HG03575 (cell line): ENCODE data around the gene COX6B1.
"Not testable (repeated sequence)": the region's sequence is repeated elsewhere in the genome, so short reads cannot be mapped to it uniquely, and the experiment has no call there.

Experiments used
- ATAC-seq: cut with Tn5 transposase; IDR thresholded peaks from one replicate; pipeline ENCODE4 v1.9.1; 2021; ENCODE audit not compliant: unreplicated experiment, insufficient number of reproducible peaks, low FRiP score; ENCODE audit errors: extremely low read depth

COX6B1 gene, protein sequence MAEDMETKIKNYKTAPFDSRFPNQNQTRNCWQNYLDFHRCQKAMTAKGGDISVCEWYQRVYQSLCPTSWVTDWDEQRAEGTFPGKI

DNA sequence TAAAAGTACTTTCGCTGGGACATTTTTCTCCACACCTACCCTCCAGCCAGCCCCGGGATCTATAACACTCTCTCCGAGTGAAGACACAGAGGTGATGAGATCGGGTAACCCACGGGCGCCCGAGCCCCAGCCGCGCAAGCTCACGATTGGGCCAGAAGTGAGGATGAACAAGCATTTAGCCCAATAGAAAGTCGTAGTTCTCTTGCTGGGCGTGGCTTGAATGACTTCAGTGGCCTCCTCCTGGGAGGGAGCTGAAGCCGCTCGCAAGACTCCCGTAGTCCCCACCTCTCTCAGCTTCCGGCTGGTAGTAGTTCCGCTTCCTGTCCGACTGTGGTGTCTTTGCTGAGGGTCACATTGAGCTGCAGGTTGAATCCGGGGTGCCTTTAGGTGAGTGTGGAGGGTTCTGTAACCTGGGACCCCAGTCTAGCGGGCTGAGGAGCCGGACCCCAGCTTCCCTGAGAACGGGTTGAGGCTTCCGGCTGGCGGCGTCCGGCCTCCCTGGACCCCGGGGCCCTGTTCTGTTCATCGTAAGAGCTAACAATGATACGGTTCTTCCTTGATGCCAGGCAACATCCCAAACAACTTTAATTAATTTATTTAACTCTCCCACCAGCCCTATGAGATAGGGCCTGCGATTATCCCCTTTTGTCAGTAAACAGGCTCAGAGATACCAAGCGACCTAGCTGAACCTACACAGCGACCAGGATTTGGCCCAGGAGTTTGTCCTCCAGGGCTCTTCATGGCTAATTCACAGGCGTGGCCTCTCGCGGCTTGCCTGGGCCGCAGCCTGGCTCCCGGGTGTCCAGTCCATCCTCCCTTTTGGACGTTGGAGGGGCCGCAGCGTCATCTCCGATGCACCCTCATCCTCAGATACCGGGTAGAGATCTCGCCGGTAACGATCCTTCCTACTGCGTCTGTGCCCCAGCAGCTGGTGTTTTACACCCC is at the start of gene COX6B1:
Gene COX6B1, plus strand, starts transcription at position 307 of the 945 bp plus-strand sequence. CDS start 2,921 bp downstream, outside the sequence.
- ATAC-seq = peak; percentile 36

DNA sequence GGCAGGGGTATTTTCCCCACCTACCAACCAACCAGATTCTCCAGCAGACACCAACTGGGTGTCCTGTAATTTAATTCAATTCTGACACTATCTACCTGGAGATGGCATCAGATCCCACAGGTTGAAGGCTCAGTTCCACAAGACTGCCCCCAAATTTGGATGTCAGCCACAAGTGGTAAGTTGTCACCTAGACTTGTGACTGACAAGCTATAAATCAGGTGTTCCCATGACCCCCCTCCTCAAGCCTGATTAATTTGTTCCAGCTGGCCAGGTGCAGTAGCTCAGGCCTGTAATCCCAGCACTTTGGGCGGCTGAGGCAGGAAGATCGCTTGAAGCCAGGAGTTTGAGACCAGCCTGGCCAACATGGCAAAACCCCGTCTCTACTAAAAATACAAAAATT is 46.2 kb upstream of the COX6B1 start:
- no peak for ATAC-seq

DNA sequence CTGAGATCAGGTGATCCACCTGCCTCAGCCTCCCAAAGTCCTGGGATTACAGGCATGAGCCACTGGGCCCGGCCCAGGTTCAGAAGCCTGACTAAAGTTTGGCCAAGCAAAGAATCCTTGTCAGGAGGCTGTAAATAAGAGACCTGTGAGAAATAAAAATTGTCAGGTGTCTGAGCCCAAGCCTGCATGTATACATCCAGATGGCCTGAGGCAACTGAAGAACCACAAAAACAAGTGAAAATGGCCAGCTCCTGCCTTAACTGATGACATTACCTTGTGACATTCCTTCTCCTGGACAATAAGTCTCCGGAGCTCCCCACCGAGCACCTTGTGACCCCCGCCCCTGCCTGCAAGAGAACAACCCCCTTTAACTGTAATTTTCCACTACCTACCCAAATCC is 43.7 kb upstream of the COX6B1 start:
- ATAC-seq = not testable (repeated sequence)

DNA sequence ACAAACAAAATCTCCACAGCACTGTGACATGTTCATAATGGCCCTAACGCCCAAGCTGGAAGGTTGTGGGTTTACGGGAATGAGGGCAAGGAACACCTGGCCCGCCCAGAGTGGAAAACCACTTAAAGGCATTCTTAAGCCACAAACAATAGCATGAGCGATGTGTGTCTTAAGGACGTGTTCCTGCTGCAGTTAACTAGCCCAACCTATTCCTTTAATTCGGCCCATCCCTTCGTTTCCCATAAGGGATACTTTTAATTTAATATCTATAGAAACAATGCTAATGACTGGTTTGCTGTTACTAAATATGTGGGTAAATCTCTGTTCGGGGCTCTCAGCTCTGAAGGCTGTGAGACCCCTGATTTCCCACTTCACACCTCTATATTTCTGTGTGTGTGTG is 41.0 kb upstream of the COX6B1 start:
- ATAC-seq = not testable (repeated sequence)

DNA sequence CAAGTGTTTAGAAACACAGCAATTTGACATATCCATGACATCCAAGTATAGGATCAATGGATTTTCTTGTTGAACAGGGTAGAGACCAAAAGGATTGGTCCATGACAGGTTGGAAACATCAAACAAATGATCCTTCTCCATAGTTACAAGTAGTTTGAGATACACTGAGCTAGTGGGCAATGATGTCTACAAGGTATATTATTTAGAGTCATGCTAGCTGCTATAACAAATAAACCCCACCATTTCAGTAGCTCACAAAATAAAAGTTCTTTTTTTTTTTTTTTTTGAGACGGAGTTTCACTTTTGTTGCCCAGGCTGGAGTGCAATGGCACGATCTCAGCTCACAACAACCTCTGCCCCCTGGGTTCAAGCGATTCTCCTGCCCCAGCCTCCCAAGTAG is 40.5 kb upstream of the COX6B1 start:
- no peak for ATAC-seq

DNA sequence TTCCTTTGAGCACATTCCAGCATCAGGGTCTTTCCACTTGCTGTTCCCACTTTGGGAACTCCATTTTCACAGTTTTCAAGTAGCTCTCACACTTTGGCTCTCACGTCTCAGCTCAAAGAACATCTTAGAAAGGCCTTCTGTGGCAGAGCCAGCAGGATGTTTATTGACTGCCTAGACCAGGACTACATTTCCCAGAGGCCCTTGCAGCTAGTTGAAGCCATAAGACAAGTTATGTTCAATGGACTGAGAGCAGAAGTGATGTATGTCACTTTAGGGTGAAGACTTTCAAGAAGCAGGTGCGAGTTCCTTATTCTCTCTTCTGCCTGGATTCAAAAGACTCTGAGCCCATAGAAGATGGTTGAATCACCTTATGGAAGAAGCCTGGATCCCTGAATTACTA is 39.9 kb upstream of the COX6B1 start:
- ATAC-seq = no peak

DNA sequence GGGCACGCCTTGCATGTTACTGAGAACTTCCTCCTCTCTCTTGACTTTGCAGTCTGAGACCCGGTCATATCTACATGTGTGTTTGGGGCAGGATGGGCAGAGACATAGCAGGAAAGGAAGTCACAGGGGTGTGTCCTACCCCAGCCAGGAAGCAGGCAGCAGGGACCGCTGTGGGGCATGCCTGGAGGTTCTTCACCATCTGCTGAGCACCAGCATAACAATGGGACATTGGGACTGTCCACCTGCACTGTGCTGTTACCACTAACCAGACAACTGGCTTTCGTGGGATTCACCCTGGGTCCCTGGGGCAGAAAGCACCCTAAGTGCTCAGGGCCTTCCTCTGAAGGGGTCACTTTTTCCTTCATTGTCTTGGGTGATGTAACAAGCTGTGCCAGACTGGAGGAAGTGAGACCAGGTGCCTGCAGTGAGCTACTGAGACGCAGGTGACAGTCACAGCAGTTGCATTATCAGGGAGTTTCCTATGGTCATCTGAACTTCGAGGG is 38.2 kb upstream of the COX6B1 start:
- no peak for ATAC-seq

DNA sequence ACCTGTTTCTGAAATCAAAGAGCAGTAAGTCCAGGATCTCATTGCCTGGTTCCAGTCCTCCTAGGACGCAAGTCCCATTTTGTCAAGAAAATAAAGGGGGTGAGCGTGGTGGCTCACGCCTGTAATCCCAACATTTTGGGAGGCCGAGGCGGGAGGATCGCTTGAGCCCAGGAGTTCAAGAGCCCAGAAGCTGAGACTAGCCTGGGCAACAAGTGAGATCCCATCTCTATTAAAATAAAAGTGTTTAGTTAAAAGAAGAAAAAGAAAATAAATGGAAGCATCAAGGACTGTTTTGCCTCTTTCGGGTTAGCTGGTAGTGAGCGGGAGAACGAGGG is 35.9 kb upstream of the COX6B1 start:
- no peak for ATAC-seq

DNA sequence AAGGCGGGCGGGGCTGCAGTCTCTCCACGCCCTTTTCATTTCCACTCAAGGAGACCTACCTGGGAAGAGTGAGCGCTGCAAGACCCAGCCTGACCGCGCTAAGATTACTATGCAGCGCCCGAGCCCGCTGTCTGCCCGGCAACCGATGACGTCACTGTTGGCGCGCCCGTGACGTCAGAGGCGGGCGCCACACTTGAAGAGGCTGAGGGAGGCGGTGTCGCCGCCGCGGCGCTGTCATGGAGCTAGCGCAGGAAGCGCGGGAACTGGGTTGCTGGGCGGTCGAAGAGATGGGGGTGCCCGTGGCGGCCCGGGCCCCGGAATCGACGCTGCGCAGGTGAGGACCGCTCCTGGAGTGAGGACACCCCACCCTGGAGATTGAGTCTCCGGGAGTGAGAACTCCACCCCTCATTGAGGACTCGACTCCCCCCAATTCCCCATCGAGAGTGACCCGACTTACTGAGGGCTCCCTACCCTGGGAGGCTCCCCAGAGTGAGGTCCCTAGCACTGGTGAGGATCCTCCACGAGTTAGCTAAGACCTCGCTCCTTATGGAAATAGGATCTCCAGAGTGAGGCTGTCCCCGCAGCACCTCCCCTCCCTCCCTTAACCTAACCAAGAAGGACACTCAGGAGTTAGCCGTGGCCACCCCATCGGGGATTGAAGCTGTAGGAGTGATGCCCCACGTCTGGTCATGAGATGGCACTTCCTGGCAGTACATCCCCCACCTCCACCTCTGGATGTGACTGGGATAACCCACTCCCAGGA is 35.4 kb upstream of the COX6B1 start, which contains the start of gene HAUS5:
Gene HAUS5, plus strand, starts transcription at position 177 of the 763 bp plus-strand sequence. Its CDS starts 60 bp downstream, at position 237.
- no peak for ATAC-seq

DNA sequence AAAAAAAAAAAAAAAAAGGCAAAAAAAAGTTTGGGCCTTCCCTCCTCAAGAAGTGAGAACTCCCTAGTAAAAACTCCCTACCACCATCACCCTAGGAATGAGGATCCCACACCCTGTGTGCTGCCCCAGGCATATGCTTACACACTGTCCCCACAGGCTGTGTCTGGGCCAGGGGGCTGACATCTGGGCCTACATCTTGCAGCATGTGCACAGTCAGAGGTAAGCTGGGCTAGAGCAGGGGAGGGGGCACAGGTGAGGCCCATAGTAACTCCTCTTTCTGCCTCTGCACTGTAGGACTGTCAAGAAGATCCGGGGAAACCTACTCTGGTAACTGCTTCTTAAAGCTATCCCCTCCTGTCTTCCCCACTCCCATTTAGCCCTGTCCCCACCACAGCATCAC is 34.5 kb upstream of the COX6B1 start:
- ATAC-seq = no peak

DNA sequence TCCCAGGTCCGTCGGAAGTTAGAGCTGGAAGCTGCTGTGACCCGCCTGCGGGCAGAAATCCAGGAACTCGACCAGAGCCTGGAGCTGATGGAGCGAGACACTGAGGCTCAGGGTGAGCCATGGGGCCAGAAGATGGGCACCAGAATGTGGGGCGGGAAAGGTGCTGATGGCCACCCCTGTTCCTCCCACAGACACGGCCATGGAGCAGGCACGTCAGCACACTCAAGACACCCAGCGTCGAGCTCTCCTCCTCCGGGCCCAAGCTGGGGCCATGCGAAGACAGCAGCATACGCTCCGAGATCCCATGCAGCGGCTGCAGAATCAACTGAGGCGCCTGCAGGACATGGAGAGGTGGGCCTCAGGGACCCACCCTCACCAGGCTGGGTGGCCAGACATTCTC is 33.1 kb upstream of the COX6B1 start:
- no peak for ATAC-seq

DNA sequence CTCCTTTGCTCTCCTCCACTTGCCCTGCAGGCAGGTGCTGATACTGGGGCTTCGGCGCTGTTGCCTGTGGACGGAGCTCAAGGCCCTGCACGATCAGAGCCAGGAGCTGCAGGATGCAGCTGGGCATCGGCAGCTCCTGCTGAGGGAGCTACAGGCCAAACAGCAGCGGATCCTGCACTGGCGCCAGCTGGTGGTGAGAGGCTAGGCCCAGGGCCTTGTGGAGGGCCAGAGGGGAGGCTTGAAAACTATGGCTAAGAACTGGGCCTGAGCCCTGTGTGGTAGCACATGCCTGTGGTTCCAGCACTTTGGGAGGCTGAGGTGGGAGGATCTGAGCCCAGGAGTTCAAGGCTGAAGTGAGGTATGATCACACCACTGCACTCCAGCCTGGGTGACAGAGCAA is 29.3 kb upstream of the COX6B1 start:
- ATAC-seq = no peak

DNA sequence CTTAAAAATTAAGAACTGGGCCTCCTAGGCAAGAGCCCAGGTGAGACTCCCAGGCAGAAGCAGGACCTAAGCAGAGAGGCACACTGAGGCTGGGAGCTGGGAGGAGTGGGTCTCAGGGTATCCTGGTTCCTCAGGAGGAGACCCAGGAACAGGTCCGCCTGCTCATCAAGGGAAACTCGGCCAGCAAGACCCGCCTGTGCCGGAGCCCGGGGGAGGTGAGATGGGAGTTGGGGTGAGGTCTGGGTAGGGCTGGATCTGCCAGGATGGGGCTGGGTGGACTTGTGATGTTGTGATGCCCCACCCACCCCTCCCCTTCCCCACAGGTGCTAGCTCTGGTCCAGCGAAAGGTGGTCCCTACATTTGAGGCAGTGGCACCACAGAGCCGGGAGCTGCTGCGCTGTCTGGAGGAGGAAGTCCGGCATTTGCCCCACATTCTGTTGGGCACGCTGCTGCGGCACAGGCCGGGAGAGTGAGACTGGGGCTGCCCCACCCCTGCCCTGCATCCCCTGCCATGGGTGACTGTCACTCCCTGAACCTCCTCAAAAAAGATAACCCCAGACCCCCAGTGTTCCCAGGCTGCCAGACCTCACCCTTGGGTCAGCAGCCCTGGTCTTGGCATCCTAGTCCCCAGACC is 28.7 kb upstream of the COX6B1 start:
- no peak for ATAC-seq

DNA sequence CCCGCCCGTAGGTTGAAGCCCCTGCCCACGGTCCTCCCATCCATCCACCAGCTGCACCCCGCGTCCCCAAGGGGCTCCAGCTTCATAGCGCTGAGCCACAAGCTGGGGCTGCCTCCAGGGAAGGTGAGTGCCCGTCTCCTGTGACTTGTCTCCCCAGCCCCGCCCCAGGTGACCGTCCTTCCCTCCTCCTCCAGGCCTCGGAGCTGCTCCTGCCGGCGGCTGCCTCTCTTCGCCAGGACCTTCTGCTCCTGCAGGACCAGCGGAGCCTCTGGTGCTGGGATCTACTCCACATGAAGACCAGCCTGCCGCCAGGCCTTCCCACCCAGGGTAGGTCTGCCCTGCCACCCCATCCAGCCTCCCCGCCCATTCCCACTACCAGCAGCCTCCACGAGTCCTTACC is 28.1 kb upstream of the COX6B1 start:
- no peak for ATAC-seq

DNA sequence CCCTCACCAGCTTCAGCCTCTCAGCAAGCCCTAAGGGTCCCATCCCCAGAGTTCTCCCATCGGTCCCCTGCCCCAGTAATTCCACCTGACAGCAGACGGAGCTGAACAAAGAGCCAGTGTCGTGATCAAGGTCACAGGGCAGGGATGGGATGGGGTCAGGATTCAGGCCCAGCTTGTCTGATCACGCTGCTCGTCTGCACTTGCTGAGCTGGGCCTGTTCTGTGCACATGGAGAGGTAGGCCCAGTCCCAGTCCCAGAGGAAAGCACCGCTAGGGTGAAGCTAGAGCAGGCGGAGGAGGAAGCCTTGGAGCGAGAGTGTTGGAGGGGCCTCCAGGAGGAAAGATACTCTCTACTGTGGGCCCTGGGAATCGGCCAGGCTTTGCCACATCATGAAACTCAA is 26.4 kb upstream of the COX6B1 start:
- ATAC-seq = no peak

DNA sequence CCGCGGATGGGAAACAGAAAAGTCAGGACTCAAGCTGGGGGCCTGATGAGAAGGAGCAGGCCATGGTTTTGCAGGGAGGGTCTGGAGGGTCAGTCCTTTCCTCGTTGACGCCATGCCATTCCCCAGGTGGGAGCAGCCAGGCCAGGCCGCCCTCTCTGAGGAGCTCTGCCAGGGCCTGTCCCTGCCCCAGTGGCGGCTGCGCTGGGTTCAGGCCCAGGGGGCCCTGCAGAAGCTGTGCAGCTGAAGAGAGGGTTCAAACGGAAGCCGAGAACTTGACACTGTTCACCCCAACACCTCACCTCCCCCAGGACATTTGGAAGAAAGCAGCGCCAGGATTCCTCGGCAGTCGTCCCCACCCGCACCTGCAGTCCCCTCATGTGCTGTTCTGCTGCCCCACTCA is 25.4 kb upstream of the COX6B1 start:
- ATAC-seq = no peak

DNA sequence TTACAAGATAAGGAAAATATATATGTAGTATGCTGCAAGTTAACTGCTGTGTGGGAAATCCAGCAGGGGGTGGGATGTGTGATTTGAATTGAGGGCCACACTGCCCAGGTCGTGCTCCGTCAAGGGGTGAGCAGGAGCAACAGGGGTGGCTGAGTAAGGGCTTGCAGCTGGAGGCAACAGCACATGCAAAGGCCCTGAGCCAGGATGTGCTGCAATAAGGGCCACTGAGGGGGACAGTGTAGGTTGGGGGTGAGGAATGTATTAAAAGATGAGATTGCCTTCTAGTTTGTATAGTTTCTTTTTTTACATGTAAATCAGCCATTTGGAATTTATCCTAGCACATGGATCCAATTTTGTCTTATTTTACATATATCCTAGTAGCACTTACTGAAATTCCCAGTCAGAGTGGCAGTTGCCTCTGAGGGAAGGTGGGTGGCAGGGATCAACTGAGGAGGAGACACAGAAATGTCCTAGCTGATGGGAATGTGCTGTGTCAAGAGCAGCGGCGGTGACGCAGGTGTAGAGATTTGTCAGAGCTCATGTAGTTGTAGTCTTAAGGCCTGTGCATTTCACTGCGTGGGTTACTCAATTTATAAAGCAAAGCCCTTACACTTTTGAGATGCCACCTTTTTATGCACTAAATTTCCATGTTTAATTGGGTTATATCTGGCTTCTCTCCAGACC is 24.7 kb upstream of the COX6B1 start:
- no peak for ATAC-seq

DNA sequence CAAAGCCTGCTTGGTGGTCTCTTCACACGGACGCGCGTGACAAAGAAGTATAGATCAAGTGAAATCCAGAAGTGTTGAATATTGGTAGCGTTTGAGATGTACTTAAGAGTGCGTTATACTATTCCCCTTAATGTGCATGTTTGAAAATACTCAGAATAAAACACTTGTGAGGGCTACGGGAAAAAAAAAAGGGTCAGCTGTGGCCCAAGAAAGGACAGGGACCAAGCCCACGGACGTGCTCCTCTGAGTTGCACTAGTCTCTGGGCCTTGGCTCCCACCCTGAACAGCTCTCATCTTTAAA is 19.9 kb upstream of the COX6B1 start:
- ATAC-seq = no peak
